HG02610 (cell line): ENCODE data around the gene PIP4K2A.
"Not testable (repeated sequence)": the region's sequence is repeated elsewhere in the genome, so short reads cannot be mapped to it uniquely, and the experiment has no call there.

Experiments
- ATAC-seq: cut with Tn5 transposase; IDR thresholded peaks from one replicate; pipeline ENCODE4 v1.9.1; 2021; ENCODE audit warnings: mild to moderate bottlenecking, moderate library complexity; ENCODE audit not compliant: unreplicated experiment

The PIP4K2A gene

DNA sequence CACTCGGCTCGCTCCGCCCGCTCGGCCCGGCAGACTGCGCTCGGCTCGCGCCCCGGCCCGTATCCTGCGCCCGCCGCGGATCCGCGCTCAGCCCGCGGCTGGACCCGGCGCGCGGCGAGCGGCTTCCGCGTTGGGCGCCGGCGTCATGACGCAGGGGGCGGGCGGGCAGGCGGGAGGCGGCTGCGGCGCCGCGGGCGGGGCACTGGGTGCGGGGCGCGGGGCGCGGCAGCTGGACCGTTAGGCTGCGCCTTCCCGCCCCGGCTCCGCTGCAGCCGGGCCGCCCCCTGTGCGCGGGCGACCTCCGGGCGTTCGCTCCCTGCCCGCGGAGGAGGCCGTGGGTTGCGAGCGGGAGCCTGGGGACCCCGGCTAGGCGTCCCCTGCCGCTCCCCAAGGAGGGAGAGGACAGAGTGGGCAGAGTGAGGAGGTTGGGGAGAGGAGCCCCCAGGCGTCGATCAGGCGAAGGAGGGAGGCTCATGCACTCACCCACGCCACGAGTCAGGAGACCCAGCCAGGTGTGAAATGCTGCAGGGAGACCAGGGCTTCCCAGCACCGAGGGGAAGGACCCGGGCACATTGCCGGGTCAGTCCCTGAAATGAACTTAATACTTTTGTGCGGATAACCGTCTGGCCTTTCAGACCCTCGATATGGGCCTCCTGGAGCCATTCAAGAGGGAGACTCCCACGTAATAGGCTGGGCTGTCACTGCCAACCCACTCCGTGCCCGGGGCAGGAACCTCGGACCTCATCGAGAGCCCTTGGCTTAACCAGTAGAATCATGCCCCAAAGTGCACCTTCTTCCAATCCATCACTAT lies at the start of gene PIP4K2A:
Gene PIP4K2A (minus strand): TSS at position 100 of the 811 bp plus-strand sequence. CDS start 252 bp downstream, outside the sequence.
- ATAC-seq: peak; percentile 76

DNA sequence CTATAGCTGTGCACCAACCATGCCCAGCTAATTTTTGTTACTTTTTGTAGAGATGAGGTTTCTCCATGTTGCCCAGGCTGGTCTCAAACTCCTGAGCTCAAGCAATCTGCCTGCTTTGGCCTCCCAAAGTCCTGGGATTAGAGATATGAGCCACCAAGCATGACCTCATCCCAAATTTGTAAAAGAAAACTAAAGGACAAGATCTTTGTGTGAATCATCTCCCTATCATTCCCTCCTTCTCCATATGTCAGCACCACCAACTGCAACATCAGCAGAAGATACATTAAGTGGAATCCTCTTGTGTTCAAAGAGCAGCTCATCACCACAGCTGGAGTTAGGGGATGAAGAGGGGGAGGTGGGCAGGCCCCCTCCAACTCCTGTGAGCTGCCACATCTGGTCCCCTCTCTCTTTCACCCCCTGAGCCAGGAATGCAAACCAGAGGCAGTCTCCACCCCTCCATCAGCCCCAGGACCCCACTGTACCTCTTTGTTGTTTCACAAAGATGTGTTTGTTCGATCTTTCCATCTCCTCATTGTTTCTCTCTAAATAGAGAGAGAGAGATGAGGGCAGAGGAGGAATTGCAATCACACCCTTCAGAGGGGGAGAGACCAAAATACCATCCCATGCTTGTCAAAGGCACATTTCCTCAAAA lies 47.3 kb upstream of the PIP4K2A start:
- ATAC-seq: no peak

DNA sequence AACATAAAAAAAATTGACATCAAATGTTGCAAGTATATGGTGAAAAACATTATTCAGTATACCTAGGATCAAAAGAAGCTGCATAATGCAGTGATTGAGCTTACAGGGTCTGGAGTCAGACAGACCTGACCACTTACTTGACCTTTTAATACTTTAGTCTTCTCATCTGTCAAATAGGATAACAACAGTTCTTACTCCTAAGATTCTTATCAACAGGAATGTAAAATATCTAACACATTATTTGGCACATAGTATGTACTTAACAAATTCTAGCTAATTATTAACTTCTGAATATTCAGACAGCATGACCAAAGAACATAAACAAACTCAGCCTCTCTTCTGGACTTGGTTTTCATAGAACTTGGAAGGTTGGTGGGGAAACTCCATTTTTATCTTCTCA lies 45.6 kb upstream of the PIP4K2A start:
- no peak for ATAC-seq

- no peak for ATAC-seq
These were observed 44.5 kb upstream of the PIP4K2A start for GRCh38 chr10:22758867-22759266.

DNA sequence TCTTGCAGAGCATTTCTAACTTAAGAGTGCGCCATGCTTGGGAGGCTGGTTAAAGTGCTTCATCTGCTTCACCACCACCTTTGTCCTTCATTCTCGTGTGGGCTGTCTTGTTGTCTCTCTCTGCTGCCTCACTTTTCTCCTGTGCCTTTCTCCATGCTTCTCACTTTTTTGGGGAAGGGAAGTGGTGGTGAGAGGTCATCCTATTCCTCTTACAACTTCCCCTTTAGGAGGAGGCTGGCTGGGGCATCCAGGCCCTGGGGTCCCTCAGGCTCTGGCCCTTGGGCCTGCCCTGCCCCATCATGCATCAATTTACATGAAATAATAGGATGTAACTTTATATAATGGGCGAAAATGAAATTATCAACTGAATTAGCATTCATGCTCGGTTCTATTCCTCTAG lies 39.9 kb upstream of the PIP4K2A start:
- no peak for ATAC-seq

DNA sequence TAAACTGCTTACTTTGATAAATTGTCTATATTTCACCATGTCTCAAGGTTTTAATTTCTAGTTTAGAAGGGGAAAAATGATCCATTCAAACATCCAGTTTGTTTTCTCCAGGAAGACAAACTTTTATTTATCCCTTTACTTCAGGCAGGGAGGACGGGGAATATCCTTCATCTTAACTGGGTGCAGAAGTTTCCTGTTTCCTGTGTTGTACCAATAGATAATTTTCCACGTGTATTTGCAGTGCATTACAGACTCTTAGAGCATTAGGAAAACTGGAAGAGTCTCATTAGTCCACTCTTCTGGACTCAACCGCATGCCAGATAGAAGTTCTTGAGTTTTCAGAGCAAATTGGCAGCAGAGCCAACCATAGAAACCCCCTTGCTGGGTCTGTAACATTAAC lies 39.4 kb upstream of the PIP4K2A start:
- ATAC-seq: no peak

- ATAC-seq: no peak
These were observed 38.0 kb upstream of the PIP4K2A start for GRCh38 chr10:22752272-22752889.

- ATAC-seq: no peak
These were observed 35.8 kb upstream of the PIP4K2A start for GRCh38 chr10:22750131-22750530.

- ATAC-seq: not testable (repeated sequence)
These were observed 30.5 kb upstream of the PIP4K2A start for GRCh38 chr10:22744858-22745257.

GRCh38 chr10:22742678-22743077 lies 28.3 kb upstream of the PIP4K2A start:
- ATAC-seq: peak; percentile 99

DNA sequence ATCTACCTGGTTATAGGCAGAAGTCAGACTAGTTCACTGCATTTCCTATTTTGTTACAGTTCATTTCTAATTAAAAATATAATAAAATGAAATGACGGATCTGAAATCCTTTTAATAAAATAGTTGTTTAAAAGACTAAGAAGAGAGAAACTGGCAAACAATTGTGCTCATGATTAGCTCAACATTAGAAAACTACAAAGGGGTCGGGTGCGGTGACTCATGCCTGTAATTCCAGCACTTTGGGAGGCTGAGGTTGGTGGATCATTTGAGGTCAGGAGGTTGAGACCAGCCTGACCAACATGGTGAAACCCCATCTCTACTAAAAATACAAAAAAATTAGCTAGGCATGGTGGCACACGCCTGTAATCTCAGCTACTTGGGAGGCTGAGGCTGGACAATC lies 27.3 kb upstream of the PIP4K2A start:
- ATAC-seq: not testable (repeated sequence)

DNA sequence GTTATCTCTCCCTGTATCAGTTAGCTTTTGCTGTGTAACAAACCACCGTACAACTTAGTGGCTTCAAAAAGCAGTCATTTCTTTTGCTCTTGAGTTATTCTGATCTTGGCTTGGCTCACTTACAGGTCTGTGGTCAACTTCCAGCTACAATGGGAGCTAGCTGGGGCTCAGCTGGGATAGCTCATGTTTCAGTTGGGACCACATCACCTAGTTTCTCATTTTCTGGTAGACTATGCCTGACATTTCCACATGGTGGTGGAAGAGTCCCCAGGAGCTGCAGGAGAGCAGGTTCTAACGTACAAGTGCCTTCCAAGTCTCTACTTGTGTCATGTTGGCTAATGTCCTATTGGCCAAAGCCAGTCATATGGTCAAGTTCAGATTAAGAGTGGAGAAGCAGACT lies 25.8 kb upstream of the PIP4K2A start:
- ATAC-seq: no peak

- ATAC-seq: no peak
These were observed 23.2 kb upstream of the PIP4K2A start for GRCh38 chr10:22737587-22737986.

- no peak for ATAC-seq
These were observed 21.8 kb upstream of the PIP4K2A start for GRCh38 chr10:22736134-22736533.

- no peak for ATAC-seq
These were observed 19.6 kb upstream of the PIP4K2A start for GRCh38 chr10:22733992-22734391.

GRCh38 chr10:22727663-22728062 lies 13.3 kb upstream of the PIP4K2A start:
- no peak for ATAC-seq

DNA sequence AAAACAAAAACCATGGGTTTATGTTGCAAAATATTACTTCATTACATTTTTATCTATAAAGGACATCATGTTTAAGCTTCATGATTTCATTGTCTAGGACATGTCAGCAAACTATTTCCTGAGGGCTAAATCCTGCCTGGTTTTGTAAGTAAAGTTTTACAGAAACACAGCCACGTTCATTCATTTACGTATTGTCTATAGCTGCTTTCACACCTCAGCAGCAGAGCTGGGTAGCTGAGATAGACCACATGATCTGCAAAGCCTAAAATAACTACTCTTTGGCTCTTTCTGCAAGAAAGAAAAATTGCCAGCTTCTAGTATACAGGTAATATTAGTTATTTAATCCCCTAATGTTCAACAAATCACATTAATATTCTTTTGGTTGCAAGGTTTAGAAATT lies 12.7 kb upstream of the PIP4K2A start:
- ATAC-seq: no peak

DNA sequence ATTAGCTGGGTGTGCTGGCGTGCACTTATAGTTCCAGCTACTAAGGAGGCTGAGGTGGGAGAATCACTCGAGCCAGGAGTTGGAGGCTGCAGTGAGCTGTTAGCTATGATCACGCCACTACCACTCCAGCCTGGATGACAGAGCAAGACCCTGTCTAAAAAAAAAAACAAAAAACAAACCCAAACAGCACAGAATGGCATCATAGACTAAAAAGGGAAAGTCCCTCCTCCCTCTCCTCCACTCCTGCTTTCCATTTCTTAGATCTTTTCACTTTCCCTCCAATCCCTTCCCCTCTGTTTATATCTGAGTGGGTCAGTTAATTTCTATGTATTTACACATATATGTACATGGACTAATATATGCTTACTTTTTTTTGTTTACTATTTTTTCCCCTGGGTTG lies 10.4 kb upstream of the PIP4K2A start:
- ATAC-seq: peak; percentile 29

GRCh38 chr10:22723783-22724182 lies 9.4 kb upstream of the PIP4K2A start:
- peak; percentile 54 for ATAC-seq

DNA sequence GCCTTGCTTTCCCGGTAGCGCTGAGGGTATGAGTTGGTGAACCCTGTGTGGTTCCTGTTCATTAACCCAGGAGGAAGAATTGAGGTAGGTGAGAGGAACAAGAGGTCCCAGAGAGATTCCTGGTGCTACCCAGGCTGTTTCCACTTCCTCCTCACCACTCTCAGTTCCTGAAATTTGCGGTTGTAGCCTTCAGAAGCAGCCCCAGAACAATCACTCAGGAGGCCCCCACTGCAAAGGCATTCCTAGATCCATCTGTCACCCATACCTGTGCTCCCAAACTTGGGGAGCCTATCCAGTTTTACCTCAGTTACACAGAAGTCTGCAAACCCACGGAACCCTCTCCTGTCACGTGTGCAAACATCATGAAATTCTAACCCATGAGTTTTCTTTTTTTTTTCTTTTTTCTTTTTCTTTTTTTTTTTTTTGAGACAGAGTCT lies 9.0 kb upstream of the PIP4K2A start:
- ATAC-seq: peak; percentile 69

- no peak for ATAC-seq
These were observed 8.3 kb upstream of the PIP4K2A start for GRCh38 chr10:22722626-22723169.

DNA sequence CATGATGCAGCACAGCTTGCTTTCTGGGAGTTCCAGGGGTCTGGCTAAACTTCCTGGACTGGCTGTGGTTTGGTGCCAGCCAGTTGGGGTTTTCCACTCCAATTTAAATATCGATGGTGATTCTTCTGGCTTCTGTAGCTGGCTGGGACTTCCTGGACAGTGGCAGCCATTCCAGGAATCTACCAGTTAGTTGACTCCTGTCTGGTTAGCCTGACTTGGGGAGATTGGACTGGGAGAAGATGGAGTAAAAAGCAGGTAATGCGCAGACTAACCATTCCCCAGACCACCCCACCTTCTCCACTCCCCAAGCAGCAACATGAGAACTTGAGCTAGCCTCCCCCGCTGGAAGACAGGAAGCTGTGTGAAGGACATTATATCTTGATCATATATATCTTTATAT lies 6.3 kb upstream of the PIP4K2A start:
- no peak for ATAC-seq
